Suprapubic skin (tissue), 4 donors: ENCODE data around the gene RASD2. TPM values are rescaled to one million over a fixed set of nuclear protein-coding genes. Genes with fewer than 3 reads are reported as not detected.

Experiments
- DNase-seq, 2 donors: peaks; one replicate each; pipeline ENCODE4 v3.0.0-alpha.2; 2019; ENCODE audit warnings: low spot score in 2 of 2
- H3K27ac ChIP-seq: fragments of 200-600 bp; sonication (generic); one replicate; pipeline ENCODE4 v1.5.1; 2019
- H3K27me3 ChIP-seq: fragments of 200-600 bp; sonication (generic); one replicate; pipeline ENCODE4 v1.5.1; 2019
- H3K36me3 ChIP-seq: fragments of 200-600 bp; sonication (generic); one replicate; pipeline ENCODE4 v1.5.1; 2019
- H3K4me1 ChIP-seq: fragments of 200-600 bp; sonication (generic); one replicate; pipeline ENCODE4 v1.5.1; 2019
- H3K4me3 ChIP-seq: fragments of 200-600 bp; sonication (generic); one replicate; pipeline ENCODE4 v1.5.1; 2019; ENCODE audit warnings: mild to moderate bottlenecking
- H3K9me3 ChIP-seq: fragments of 200-600 bp; sonication (generic); one replicate; pipeline ENCODE4 v1.5.1; 2019
- CTCF ChIP-seq, 2 donors: fragments of 200-600 bp in 1 of 2; fragments of 450-650 bp in 1 of 2; sonication (generic) in 1 of 2; IDR thresholded peaks; one replicate each; pipeline ENCODE4 v1.5.1; 2016 to 2019; ENCODE audit warnings: antibody characterized with exemption in 2 of 2, mild to moderate bottlenecking in 1 of 2, moderate library complexity in 1 of 2
- EP300 ChIP-seq: sonication (generic); formaldehyde crosslinking; IDR thresholded peaks from one replicate; pipeline ENCODE4 v1.6.1; 2017; ENCODE audit warnings: antibody characterized with exemption
- POLR2A ChIP-seq, 2 donors: fragments of 450-650 bp; IDR thresholded peaks; one replicate each; pipeline ENCODE4 v1.6.1; 2017; ENCODE audit warnings: antibody characterized with exemption in 2 of 2, mild to moderate bottlenecking in 2 of 2, moderate library complexity in 2 of 2
- POLR2AphosphoS5 ChIP-seq, 3 donors: sonication (generic); formaldehyde crosslinking; IDR thresholded peaks; one replicate each; pipeline ENCODE4 v1.6.1; 2017; ENCODE audit warnings: antibody characterized with exemption in 3 of 3
- WGBS: methylation state at CpG from one replicate; pipeline ENCODE4 v1.1.5; 2018; 5-methylcytosine and 5-hydroxymethylcytosine counted together
- total RNA-seq, 4 donors: library from RNA; depleted of rRNA; stranded (reverse); fragments of >200 nt; gene quantifications; one replicate each; pipeline ENCODE4 v1.1.0, GENCODE V29; 2016

RASD2 gene
- total RNA-seq, 4 donors from 2014 or later, result 0.89 to 1.7 (median 1.2) TPM

- TF ChIP-seq CTCF (IDR thresholded peaks at IDR 0.05), result no peak
- TF ChIP-seq POLR2A (IDR thresholded peaks at IDR 0.05), result no peak
- no peak for TF ChIP-seq POLR2AphosphoS5 (IDR thresholded peaks at IDR 0.05)
- no peak for TF ChIP-seq EP300
- H3K36me3 ChIP-seq, result no peaks in the 10 kb centered on the region
Measured at GRCh38 chr22:35599364-35599763, 58.7 kb downstream of the RASD2 start.

GRCh38 chr22:35600476-35600875 is 59.8 kb downstream of the RASD2 start:
- TF ChIP-seq POLR2A (IDR thresholded peaks at IDR 0.05), result no peak
- no peak for TF ChIP-seq POLR2AphosphoS5 (IDR thresholded peaks at IDR 0.05)
- no peak for TF ChIP-seq EP300
- TF ChIP-seq CTCF (IDR thresholded peaks at IDR 0.05), result no peak
- Histone ChIP-seq H3K9me3 (no peaks in the 10 kb centered on the region), H3K27ac (no peak overlapping the region), H3K27me3 (no peaks in the 10 kb centered on the region), H3K36me3 (no peaks in the 10 kb centered on the region), H3K4me3 (no peak overlapping the region), H3K4me1 (peaks cover 4% of the 10 kb centered on the region)
- no peak for DNase-seq
- 39% methylated on average over 12 of the region's 12 CpGs for WGBS

More at GRCh38 chr22:35599364-35599763, 58.7 kb downstream of the RASD2 start:
- H3K27ac ChIP-seq, result no peak overlapping the region
- no peaks in the 10 kb centered on the region for H3K27me3 ChIP-seq
- no peaks in the 10 kb centered on the region for H3K9me3 ChIP-seq
- peaks cover 4% of the 10 kb centered on the region for H3K4me1 ChIP-seq
- DNase-seq, result no peak
- no peak overlapping the region for H3K4me3 ChIP-seq
- 96% methylated on average over 4 of the region's 4 CpGs for WGBS

GRCh38 chr22:35601013-35601580 is 60.5 kb downstream of the RASD2 start:
- H3K4me3 ChIP-seq, result no peak overlapping the region
- no peaks in the 10 kb centered on the region for H3K36me3 ChIP-seq
- no peak overlapping the region for H3K27ac ChIP-seq
- TF ChIP-seq POLR2AphosphoS5 (IDR thresholded peaks at IDR 0.05) (no peak), CTCF (IDR thresholded peaks at IDR 0.05) (no peak), EP300 (no peak), POLR2A (IDR thresholded peaks at IDR 0.05) (no peak)
- 91% methylated on average over 5 of the region's 5 CpGs for WGBS
- no peaks in the 10 kb centered on the region for H3K27me3 ChIP-seq
- no peaks in the 10 kb centered on the region for H3K9me3 ChIP-seq
- no peak for DNase-seq
- peaks cover 4% of the 10 kb centered on the region for H3K4me1 ChIP-seq

- H3K4me1 ChIP-seq, result peaks cover 4% of the 10 kb centered on the region
- no peaks in the 10 kb centered on the region for H3K36me3 ChIP-seq
- DNase-seq, result no peak
- H3K4me3 ChIP-seq, result no peak overlapping the region
- TF ChIP-seq POLR2A (IDR thresholded peaks at IDR 0.05), result no peak
- no peak for TF ChIP-seq EP300
- no peak for TF ChIP-seq CTCF (IDR thresholded peaks at IDR 0.05)
- no peak for TF ChIP-seq POLR2AphosphoS5 (IDR thresholded peaks at IDR 0.05)
- 47% methylated on average over 9 of the region's 9 CpGs for WGBS
- H3K9me3 ChIP-seq, result no peaks in the 10 kb centered on the region
- H3K27ac ChIP-seq, result no peak overlapping the region
- no peaks in the 10 kb centered on the region for H3K27me3 ChIP-seq
Measured at GRCh38 chr22:35601743-35602615, 61.3 kb downstream of the RASD2 start.

Other genes with a start within 250 kb of the RASD2 start
- 100 to 1,000 TPM; 105 to 279 (median 130) TPM for gene TOM1, start 240.9 kb upstream of the RASD2 start, total RNA-seq
- 10 to 100 TPM; 13.6 to 95.7 (median 61.8) TPM for gene HMOX1, start 159.7 kb upstream of the RASD2 start, total RNA-seq
- gene MCM5, start 140.7 kb upstream of the RASD2 start, total RNA-seq, result 10 to 100 TPM; 19.7 to 41.3 (median 32.6) TPM
- gene MB, start 76.5 kb downstream of the RASD2 start, total RNA-seq, result 10 to 100 TPM in 1 of 4 donors, 1 to 10 TPM in 3; 4.3 to 17.8 (median 9.1) TPM
- gene APOL6, start 107.6 kb downstream of the RASD2 start, total RNA-seq, result 1 to 10 TPM; 3.1 to 8.3 (median 5.1) TPM
- gene APOL5, start 177.0 kb downstream of the RASD2 start, total RNA-seq, result under 1 TPM in 1 of 4 donors, not detected in 3; 0.42 TPM